GM18511 (cell line): ENCODE measurements around the gene NDUFB6.
"Not testable (repeated sequence)": the region's sequence is repeated elsewhere in the genome, so short reads cannot be mapped to it uniquely, and the experiment has no call there.

Experiments
- ATAC-seq: cut with Tn5 transposase; IDR thresholded peaks from one replicate; pipeline ENCODE4 v1.9.1; 2021; ENCODE audit warnings: mild to moderate bottlenecking, moderate library complexity; ENCODE audit not compliant: unreplicated experiment

The NDUFB6 gene

DNA sequence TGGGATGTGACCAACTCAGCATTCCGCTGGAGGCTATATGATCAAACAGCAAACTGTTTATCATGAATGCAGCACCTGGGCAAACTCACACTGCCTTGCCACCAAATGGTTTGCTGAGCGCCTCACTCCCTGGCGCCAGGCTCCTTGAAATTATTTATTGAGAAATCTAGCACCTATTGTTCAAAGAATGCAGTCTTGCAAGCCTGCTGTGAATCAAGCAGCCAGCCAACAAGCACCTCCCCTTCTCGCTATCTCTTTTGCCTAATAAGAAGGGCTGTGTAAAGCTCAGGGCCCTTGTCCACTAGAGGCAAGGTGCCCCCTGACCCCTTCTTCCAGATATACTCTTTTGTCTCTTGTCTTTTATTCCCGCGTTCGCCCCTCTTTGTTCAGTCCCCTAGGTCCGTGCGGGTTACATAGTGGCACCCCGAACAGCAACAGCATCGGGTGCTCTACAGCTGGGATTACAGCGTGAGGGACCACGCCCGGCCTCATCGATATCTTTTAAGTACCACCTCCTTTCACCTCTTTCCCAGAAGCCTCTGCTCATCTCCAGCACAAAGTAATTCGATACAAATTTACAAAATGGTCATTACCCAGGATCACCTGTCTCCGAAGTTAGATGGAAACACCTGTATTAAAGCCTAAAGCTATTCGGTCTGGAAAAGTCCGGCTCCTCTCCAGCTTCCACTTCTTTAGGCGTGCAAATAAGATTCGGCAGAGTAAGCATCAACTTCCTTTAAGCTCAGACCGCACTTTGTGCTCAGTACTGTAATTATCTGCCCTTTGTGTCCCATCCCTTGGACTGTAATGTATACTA, 47.9 kb downstream of the NDUFB6 start:
- peak; percentile 43 for ATAC-seq

DNA sequence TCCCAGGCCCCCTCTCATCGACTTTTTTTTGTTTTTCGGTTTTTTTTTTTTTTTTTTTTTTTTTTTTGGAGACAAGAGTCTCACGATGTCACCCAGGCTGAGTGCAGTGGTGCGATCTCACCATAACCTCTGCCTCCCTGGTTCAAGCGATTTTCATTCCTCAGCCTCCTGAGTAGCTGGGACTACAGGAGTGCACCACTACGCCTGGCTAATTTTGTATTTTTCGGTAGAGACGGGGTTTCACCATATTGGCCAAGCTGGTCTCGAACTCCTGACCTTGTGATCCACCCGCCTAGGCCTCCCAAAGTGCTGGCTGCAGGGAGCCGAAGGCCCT, 48.4 kb downstream of the NDUFB6 start:
- not testable (repeated sequence) for ATAC-seq

- no peak for ATAC-seq
Measured at GRCh38 chr9:32523910-32524309, 49.0 kb downstream of the NDUFB6 start.

DNA sequence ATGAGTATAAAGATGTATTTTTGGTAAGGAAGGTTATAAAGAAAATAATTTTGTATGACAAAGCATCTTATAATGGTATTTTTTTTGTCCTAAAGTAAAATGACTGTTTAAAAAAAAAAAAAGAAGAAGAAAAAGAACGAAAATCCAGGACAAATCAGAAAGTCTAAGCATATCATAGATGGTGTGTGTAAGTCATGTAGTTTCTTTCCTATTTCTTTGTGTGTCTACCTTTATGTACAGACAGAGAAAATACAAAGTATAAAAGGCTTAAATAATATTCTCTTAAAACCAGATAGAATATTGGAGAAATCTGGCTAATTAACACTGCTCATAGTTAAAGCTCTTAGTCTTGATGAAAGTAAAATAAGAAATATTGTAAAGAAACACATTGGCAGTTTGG, 54.7 kb downstream of the NDUFB6 start:
- ATAC-seq: no peak

DNA sequence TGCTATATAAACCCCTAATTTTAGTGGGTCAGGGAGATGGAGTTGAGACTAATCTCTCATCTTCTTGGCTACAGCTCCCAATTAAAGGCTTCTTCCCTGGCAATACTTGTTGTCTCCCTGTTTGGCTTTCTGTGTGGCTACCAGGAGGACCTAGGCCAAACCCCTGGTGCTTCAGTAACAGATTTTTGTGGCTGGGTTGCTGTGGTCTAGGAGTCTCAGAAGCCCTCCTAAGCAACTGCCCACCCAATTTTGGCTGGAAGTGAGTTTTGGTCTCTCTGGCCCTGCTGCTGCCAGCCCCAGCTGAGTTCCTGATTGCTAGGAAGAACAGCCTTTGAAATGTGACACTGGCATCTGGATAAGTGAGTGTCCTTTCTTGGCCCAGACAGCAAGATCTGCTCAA, 56.7 kb downstream of the NDUFB6 start:
- no peak for ATAC-seq

- no peak for ATAC-seq
Measured at GRCh38 chr9:32508728-32509127, 64.2 kb downstream of the NDUFB6 start.

DNA sequence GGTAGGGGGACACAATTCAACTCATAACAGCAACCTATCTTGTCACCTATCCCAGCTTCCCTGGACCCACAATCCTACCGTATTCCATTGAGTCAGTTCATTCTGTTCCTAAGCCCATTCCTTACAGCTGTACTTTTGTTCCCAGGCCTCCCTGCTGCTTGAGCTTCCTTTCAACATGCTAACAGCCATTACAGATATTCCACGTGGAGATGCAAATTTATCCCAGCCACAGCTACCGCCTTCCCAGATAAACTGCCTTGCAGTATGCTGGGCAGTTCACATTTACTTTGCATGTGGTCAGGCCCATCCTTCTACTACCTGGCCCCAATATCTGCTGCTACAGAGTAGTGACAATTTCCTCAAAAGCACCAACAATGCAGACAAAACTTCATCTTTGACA, 70.0 kb downstream of the NDUFB6 start:
- no peak for ATAC-seq
